GM12891 (cell line): ENCODE data around the gene NBEA.

Source experiments
- PAX5 ChIP-seq: IDR thresholded peaks from 2 replicates; pipeline ENCODE4 v1.6.1; 2011; ENCODE audit warnings: low read length, moderate library complexity, mild to moderate bottlenecking; ENCODE audit not compliant: insufficient read depth, severe bottlenecking
- POLR2A ChIP-seq: IDR thresholded peaks from 2 replicates; pipeline ENCODE4 v1.6.1; 2011; ENCODE audit warnings: low read depth, low read length, control low read depth
- SPI1 ChIP-seq: IDR thresholded peaks from 2 replicates; pipeline ENCODE4 v1.6.1; 2011; ENCODE audit warnings: low read depth, low read length, control low read depth

DNA sequence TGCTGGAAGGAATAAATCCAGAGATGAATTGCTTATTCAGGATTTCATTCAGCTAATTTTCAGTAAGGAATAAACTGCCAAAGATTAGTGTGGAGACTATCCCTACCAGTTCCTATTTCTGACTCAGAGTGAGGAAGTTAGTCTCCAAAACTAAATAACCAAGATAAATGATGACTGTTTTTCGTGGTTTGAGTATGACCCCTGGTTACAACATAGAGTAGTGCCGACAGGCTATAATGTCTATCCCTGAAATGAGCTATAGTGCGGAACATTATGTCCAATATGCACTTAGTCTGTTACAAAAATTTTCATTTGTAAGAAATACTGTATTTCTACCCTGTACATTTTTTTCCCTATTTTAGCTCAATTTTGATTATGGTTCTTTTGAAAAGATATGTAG, 51.4 kb downstream of the NBEA start:
- TF ChIP-seq POLR2A (no peak), PAX5 (no peak), SPI1 (no peak)
